HEK293 (cell line): ENCODE data around the gene MTCL1.

Source experiments
- CTCF ChIP-seq: fragments of 450-650 bp; formaldehyde crosslinking; IDR thresholded peaks from 2 replicates; pipeline ENCODE4 v1.5.1; 2016; ENCODE audit warnings: missing biosample characterization, missing genetic modification characterization
- PRDM1 ChIP-seq: fragments of 450-650 bp; formaldehyde crosslinking; IDR thresholded peaks from 2 replicates; pipeline ENCODE4; 2016; ENCODE audit warnings: missing biosample characterization, missing genetic modification characterization
- REST ChIP-seq: fragments of 450-650 bp; formaldehyde crosslinking; IDR thresholded peaks from 2 replicates; pipeline ENCODE4 v1.5.1; 2016; ENCODE audit warnings: missing biosample characterization, missing genetic modification characterization
- TCF7L2 ChIP-seq: IDR thresholded peaks from 2 replicates; pipeline ENCODE4 v1.6.1; 2011; ENCODE audit warnings: low read depth, mild to moderate bottlenecking, inconsistent platforms, low read length, moderate library complexity, borderline replicate concordance
- ZBTB8A ChIP-seq: fragments of 450-650 bp; formaldehyde crosslinking; IDR thresholded peaks from 2 replicates; pipeline ENCODE4 v1.5.1; 2016; ENCODE audit warnings: missing biosample characterization, missing genetic modification characterization
- ZEB2 ChIP-seq: fragments of 450-650 bp; formaldehyde crosslinking; IDR thresholded peaks from 2 replicates; pipeline ENCODE4 v1.5.1; 2016; ENCODE audit warnings: missing biosample characterization, missing genetic modification characterization
- ZNF121 ChIP-seq: fragments of 450-650 bp; formaldehyde crosslinking; IDR thresholded peaks from 2 replicates; pipeline ENCODE4 v1.5.1; 2016; ENCODE audit warnings: missing biosample characterization, missing genetic modification characterization
- ZNF274 ChIP-seq, 2 experiments: fragments of 200-500 bp in 1 of 2; fragments of 450-650 bp in 1 of 2; sonication (Bioruptor generic) in 1 of 2; formaldehyde crosslinking in 1 of 2; IDR thresholded peaks; 2 replicates each; pipeline versions ENCODE4 v1.5.1 to v1.6.1; 2014 to 2016; ENCODE audit warnings: borderline replicate concordance in 1 of 2, inconsistent platforms in 1 of 2, low read length in 1 of 2, missing biosample characterization in 1 of 2, missing genetic modification characterization in 1 of 2
- ZNF530 ChIP-seq: fragments of 450-650 bp; formaldehyde crosslinking; IDR thresholded peaks from 2 replicates; pipeline ENCODE4 v1.5.1; 2016; ENCODE audit warnings: low read depth, missing biosample characterization, missing genetic modification characterization
- ZNF548 ChIP-seq: fragments of 450-650 bp; formaldehyde crosslinking; IDR thresholded peaks from 2 replicates; pipeline ENCODE4 v1.5.1; 2016; ENCODE audit warnings: missing biosample characterization, missing genetic modification characterization

GRCh38 chr18:8821083-8821465 is 115.7 kb downstream of the MTCL1 start:
- TF ChIP-seq CTCF (no peak), ZNF548 (tag by site-specific recombination) (no peak), TCF7L2 (no peak), ZNF274 (IDR thresholded peaks at IDR 0.05; ENCODE audit: low read length) (no peak), ZNF274 (tag by site-specific recombination; IDR thresholded peaks at IDR 0.05; ENCODE audit: borderline replicate concordance) (no peak), ZBTB8A (no peak), ZNF530 (tag by site-specific recombination) (no peak), ZEB2 (tag by site-specific recombination) (no peak), REST (tag by site-specific recombination) (no peak), PRDM1 (tag by site-specific recombination) (no peak), ZNF121 (tag by site-specific recombination) (no peak)
